CD4-positive, alpha-beta T cell treated with Interleukin-12 subunit alpha and Interleukin-12 subunit beta, for 1 hour (primary cell): ENCODE data around the gene DLX1.
A peak's percentile ranks its signal among the peaks of the same experiment; 100 is the strongest.
"Not testable (repeated sequence)": the region's sequence is repeated elsewhere in the genome, so short reads cannot be mapped to it uniquely, and the experiment has no call there.

Experiments
- DNase-seq: peaks from one replicate; pipeline ENCODE4 v3.0.0-alpha.2; 2020

DLX1 gene

GRCh38 chr2:172066394-172066886 lies 18.9 kb upstream of the DLX1 start:
- DNase-seq = no peak

GRCh38 chr2:172067905-172068304 lies 17.4 kb upstream of the DLX1 start:
- DNase-seq = not testable (repeated sequence)

- DNase-seq = no peak
These were observed 14.4 kb upstream of the DLX1 start for GRCh38 chr2:172070936-172071335.

GRCh38 chr2:172072303-172072702 lies 13.0 kb upstream of the DLX1 start:
- no peak for DNase-seq

GRCh38 chr2:172072706-172073105 lies 12.6 kb upstream of the DLX1 start:
- DNase-seq = no peak

- DNase-seq = no peak
These were observed 11.8 kb upstream of the DLX1 start for GRCh38 chr2:172073518-172073917.

GRCh38 chr2:172074254-172074653 lies 11.1 kb upstream of the DLX1 start:
- no peak for DNase-seq

- no peak for DNase-seq
These were observed 5.9 kb upstream of the DLX1 start for GRCh38 chr2:172079416-172079815.

GRCh38 chr2:172079838-172080640 lies 5.3 kb upstream of the DLX1 start:
- DNase-seq = no peak

- DNase-seq = no peak
These were observed 4.6 kb upstream of the DLX1 start for GRCh38 chr2:172080641-172081220.

GRCh38 chr2:172081221-172082022 lies 3.9 kb upstream of the DLX1 start:
- DNase-seq = no peak

GRCh38 chr2:172082105-172082943 lies 3.0 kb upstream of the DLX1 start:
- DNase-seq = no peak

GRCh38 chr2:172082944-172083627 lies 2.2 kb upstream of the DLX1 start:
- no peak for DNase-seq

- no peak for DNase-seq
These were observed 1.5 kb upstream of the DLX1 start for GRCh38 chr2:172083628-172084394.

- no peak for DNase-seq
These were observed 987 bp upstream of the DLX1 start for GRCh38 chr2:172084395-172084644.

- DNase-seq = peak; percentile 62
These were observed 455 bp upstream of the DLX1 start for GRCh38 chr2:172084645-172085459.

GRCh38 chr2:172086241-172087206 lies 1.2 kb downstream of the DLX1 start:
- DNase-seq = peak; percentile 66

- no peak for DNase-seq
These were observed 2.0 kb downstream of the DLX1 start for GRCh38 chr2:172087207-172087779.

- DNase-seq = no peak
These were observed 2.5 kb downstream of the DLX1 start for GRCh38 chr2:172087780-172088244.
